Activated CD4-positive, alpha-beta T cell treated with anti-CD3 and anti-CD28 coated beads for 1 hour (primary cell): ENCODE measurements around the gene FAM3A.
"Not testable (repeated sequence)": the region's sequence is repeated elsewhere in the genome, so short reads cannot be mapped to it uniquely, and the experiment has no call there.

Source experiments
- DNase-seq: peaks from one replicate; pipeline ENCODE4 v3.0.0-alpha.2; 2020

Gene FAM3A, protein sequence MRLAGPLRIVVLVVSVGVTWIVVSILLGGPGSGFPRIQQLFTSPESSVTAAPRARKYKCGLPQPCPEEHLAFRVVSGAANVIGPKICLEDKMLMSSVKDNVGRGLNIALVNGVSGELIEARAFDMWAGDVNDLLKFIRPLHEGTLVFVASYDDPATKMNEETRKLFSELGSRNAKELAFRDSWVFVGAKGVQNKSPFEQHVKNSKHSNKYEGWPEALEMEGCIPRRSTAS

DNA sequence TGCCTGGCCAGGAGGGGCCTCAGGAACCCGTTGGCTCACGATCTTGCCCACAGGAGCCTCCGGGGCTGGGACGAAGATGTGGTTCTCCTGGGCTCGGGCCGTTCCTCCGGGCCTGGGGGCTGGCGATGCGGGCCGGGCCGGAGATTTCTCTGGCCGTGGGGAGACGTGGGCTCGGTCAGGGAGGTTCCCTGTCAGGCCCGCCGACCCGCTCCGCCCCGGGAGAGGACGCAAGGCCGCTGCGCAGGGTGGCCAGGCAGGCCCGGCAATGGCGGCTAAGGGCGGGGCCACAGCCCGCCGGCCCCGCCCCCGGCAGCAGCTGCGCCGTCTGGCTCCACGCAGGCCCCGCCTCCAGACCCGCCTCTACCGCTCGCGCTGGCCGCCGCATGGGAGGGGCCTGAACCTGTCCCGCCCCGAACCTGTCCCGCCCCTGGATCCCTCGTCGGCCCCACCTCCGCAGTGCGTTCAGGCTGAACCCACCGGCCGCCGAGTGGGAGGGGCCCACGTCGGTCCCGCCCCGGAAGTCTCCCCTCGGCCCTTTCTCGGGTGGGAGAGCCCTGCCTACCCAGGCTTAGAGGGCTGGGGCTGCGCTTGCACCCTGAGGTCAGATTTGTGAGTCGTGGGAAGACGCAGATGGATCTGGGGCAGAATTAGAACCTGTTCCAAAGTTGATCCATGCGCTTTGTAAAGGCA is at the start of gene FAM3A:
Gene FAM3A (minus strand): TSS at position 267 of the 690 bp plus-strand sequence. CDS start 460 bp downstream, outside the sequence.
- DNase-seq: peak; percentile 88

DNA sequence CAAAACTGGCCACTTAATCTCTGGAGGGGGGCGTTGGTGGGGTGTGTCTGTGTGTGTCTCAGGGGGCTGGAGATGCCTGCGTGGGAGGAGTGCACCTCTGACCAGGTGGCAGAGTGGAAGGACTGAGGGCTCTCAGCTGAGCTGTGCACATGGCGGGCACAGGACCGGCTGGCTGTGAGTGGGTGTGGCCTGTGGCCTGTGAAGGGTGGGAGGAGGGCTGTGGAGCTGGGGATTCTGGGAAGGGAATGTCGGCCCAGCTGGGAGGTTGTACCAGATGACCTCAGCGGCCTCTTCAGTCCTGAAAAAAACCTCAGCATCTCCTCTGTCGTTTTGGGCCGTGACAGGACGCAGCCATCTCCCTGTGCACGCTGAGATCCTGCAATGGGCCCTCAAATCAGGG is 46.3 kb upstream of the FAM3A start:
- not testable (repeated sequence) for DNase-seq

DNA sequence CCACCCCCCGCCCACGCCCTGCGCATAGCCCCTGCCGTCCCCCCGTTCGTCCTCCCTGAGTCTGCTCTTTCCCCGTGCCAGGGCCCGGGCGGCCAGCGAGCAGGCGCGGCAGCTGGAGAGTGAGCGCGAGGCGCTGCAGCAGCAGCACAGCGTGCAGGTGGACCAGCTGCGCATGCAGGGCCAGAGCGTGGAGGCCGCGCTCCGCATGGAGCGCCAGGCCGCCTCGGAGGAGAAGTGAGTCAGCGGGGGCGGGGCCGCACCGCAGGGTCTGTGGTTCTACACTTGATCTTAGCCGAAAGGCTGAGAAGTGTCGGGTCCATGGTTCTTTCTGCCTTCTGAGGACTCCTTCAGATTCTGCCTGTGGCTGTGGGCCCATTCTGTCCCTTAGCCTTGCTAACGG is 44.3 kb upstream of the FAM3A start:
- not testable (repeated sequence) for DNase-seq

DNA sequence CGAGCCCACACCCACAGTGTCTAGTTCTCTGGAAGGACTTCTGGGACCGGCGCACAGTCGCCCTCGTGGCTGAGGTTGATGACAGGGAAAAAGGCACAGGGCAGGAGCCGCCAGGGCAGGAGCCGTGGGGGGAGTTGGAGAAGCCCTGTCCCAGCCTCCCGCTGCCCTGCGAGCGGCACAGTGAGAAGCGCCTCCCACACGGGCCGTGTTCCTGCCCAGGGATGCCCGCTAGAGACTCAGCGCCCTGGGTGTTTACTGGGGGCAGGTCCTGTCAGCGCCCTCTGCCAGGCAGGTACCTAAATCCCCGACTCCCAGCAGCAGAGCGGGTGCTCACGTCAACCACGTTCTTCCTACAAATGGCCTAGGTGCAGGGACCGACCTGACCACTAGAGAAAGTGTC is 42.9 kb upstream of the FAM3A start:
- DNase-seq: not testable (repeated sequence)

DNA sequence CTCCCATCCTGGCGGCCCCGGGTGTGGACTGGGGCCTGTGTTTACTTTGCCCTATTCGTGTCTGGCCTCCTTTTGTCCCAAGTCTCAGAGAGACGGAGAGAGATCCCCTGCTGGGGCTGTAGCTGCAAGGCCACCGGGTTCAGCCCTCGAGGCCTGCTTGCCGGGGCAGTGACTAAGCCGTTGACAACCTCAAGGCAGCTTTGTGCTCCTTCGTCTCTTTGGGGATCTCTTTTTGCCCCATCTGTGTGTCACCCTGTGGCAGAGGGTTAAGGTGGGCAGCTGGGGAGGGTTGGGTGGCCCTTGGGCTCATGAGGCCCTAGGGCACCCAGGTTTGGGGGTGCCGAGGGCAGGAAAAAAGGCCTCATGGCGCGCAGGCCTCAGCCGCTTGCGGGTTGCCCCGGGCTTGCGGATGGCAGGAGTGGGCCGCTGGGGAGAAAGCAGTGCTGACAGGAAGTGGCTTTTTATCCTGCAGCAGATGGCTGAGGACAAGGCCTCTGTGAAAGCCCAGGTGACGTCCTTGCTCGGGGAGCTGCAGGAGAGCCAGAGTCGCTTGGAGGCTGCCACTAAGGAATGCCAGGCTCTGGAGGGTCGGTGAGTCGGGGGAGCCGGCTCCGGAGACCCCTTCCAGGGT is 42.1 kb upstream of the FAM3A start:
- not testable (repeated sequence) for DNase-seq

DNA sequence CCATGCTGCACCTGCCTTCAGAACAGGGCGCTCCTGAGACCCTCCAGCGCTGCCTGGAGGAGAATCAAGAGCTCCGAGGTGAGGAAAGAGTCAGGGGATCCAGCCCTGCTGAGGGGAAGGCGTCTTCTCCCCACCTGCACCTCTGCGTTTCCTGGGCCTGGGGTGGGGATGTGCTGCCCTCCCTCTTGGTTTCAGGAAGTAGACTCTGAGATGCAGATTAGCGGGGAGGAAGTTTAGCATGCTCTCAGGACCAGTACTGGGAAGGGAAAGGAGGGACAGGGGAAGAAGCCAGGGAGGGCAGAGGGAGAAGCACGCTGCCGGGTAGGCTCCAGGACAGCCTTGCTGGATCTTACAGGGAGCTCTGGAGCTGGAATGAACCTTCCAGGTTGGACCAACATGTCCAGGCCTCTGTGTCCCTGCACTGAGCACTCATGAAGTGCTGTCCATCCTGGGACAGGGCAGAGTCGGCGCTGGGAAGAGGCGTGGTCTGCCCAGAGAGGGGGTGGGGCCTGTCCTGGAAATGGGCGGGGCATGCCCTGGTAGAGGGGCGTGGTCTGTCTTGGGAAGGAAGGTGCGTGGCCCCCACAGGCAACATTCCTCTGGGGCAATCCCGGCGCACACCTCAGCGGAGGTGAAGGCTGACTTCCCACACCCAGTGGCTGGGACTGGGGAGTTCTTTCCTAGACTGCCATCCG is 36.2 kb upstream of the FAM3A start:
- not testable (repeated sequence) for DNase-seq

DNA sequence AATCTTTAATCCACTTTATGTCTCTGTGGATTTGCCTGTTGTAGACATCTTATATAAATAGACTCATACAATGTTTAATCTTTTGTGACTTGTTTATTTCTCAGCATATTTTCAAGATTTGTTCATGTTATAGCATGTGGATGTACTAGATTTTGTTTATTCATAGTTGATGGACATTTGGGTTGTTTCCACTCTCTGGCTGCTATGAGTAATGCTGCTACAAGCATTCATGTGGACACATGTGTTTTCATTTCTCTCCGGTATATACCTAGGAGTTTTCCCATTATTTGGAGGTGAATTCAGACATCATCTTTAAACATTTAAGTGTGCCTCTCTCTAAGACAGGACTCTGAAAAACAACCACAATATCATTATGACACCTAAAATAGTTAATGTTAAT is 33.7 kb upstream of the FAM3A start:
- DNase-seq: no peak

DNA sequence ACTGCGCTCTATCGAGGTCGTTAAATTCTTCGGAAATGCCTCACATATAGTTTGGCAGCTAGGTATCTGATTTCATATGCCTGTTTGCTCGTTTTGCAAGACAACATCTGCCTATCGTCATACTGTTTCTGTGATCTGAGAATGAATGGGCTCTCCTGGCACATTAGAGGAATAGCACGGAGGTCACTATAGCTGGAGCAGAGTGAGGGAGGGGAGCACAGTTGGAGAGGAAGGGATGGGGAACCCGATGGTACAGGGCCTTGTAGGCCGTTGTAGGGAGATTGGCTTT is 31.9 kb upstream of the FAM3A start:
- DNase-seq: no peak

DNA sequence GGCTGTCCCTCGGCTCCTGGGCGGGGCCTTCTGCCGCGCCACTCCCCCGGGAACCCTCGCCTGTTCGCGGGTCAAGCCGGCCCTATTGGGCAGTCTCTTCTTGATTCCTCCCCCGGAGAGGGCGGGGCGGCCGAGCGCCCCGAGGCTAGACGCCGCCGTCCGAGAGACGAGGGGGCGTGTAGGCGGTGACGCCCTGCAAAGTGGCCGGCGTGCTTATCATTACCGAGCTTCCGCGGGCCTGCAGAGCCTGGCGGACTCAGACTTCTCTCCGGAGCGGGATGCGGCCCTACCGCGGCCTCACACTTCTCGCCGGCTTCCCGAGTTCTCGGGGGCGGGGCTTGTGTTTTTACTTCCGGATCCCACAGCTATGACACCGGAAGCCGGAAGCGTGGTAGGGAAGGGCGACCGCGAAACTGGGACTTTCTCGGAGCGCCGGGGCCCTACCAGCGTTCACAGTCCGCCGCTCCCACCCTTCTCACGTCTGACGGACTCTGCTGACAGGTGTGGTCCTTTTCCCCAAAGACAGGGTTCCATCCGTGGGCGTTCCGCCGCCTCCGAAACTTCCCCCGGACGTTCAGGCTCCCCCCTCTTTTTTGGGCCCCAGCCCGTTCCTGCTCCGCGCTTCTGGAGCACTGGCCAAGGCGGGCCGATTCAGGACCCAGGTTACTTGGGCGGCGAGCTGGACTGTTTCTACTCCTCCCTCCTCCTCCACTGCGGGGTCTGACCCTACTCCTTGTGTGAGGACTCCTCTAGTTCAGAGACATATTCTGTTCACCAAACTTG is 31.4 kb upstream of the FAM3A start, which contains the start of gene IKBKG:
Gene IKBKG (plus strand): TSS at position 376 of the 783 bp plus-strand sequence. CDS start 4,383 bp downstream, outside the sequence.
- DNase-seq: peak; percentile 80

DNA sequence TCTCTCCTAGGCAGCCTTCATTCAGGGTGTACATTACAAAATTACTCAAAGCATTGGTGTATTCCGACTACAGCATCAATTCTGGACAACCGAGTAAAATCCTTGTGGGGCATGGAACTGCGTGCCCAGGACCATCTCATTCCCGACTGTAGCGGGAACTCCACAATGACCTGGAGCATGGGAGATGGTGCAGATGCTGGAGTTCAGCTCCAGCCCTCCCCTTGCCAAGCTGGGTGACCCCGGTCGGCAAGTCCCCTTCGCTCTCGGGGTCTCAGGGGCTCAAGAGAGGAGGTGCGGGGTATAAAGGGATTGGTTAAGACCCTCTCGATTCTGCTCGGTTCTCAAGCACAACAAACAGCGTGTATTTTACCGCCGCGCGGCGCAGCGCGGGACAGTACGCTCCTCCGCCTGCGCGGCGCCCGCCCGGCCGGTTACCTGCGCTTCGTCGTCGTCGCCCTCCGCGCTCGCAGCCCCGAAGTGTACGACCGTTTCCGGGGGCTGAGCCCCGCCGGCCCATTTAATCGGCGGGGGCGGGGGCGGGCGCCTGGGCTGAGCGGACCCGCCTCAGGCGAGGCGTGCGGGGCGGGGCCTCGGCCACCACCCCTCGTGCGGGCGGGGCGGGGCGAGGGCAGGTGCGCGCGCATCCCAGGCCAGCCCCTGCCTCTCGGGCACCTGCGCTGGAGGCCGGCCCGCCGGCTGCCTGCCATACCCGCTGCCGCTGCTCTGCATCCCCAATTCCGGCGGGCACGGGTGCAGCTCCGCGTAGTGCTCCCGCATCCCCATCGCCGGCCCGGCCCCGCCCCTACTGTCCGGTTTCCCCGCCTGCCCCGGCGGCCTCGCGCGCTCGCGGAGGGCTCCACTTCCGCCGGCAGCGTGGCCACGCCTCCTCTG is 30.6 kb upstream of the FAM3A start, which contains the start of gene G6PD:
Gene G6PD (minus strand): TSS at position 493 of the 891 bp plus-strand sequence. CDS start 691 bp downstream, outside the sequence.
- DNase-seq: peak; percentile 73

DNA sequence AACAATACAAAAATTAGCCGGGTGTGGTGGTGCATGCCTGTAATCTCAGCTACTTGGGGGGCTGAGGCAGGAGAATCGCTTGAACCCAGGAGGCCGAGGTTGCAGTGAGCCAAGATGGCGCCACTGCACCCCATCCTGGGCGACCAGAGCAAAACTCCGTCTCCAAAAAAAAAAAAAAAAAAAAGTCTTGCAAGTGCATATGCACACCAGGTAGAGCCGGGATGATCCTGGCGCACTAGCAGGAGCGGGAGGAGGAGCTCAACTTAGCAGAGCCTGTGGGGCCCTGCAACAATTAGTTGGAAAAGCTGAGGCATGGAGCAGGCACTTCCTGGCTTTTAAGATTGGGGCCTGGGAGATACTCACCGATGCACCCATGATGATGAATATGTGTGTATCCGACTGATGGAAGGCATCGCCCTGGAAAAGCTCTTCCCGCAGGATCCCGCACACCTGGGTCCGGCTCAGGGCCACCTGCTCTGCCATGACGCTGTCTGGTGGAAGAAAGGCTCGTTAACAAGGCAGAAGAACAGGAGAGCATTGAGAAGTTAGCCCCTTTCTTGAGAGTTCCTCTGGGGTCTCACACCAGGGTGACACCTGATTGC is 29.7 kb upstream of the FAM3A start:
- no peak for DNase-seq

DNA sequence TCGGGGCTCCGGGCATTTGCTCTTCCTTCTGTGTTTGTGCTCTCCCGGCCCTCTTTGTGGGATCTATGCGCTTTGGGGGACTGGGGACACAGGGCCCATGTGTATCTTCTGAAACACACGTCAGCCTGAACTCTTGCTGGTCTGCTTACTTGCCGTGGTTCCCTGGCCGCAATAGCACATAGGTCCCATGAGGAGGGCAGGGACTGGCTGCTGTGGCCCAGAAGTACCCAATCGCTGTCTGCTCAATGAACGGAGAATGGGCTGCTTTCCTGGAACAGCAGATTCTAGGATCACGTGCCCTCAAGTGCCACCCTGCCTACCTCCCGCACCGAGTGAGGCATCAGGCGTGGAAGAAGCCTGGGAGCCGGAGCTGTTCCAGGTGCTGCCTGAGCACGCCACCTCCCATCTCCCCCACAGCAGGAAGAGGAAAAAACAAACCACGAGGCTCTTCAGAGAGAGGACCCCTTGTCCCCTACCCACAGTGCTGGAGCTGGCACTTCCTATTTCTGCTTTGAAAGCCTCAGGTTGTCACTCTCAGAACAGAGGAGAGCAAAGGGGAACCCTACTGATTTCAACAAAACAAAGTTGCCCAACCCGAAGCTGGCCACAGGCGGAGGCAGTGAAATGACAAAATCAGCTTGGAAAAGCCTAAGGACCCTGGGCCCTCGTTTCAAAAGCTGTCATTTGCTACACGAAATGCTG is 26.8 kb upstream of the FAM3A start:
- DNase-seq: no peak

DNA sequence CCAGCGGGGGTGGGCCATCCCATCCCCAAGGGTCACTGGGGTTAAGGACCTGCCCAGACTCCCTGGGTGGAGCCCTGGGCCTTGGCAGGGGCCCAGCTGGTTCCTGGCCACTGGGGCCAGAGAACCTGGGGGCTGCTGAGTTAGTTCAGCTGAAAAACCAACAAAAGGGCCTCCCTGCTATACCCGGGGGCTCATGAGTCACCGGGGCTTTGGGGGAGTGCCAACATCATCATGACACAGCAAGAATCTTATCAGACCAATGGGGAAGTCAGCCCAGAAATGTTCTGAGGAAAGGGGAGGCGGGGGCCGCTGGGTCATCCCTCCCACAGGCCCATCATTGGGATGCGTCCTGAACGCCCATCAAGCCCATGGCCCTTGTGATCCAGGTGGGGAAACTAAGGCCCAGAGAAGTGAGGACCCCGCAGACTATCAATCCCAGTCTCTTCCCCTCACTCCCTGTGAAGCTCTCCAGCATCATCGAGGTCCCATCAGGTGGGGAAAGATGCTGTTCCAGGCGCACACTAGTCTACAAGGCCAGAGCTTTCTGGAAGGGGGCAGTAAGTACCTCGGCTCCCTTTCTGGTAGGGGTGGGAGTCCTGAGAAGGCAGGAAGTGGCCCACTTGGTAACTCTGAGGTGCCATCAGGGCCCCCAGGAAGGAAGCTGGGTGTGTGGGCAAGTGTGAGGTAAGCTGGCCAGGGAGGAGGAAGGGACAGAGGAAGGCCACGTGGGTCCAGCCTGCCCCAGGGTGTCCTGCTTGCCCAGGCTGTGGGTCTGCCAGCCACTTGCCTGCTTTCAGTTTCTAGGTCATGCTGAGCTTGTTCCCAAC is 26.1 kb upstream of the FAM3A start:
- no peak for DNase-seq

DNA sequence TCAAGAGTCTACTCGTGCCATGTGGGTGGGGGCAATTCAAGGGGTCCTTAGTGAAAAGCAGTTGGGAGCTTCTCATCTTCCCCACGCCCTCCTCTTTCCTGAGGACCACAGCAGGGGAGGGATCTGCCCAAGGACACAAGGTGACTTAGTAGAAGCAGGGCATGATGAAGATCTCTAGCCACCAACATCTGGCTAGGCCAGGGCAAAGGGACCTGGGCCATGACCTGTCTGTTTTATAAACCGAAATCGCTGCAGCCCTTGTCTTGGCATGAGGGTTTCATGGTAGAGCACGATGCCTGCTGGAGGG is 25.5 kb upstream of the FAM3A start:
- no peak for DNase-seq

DNA sequence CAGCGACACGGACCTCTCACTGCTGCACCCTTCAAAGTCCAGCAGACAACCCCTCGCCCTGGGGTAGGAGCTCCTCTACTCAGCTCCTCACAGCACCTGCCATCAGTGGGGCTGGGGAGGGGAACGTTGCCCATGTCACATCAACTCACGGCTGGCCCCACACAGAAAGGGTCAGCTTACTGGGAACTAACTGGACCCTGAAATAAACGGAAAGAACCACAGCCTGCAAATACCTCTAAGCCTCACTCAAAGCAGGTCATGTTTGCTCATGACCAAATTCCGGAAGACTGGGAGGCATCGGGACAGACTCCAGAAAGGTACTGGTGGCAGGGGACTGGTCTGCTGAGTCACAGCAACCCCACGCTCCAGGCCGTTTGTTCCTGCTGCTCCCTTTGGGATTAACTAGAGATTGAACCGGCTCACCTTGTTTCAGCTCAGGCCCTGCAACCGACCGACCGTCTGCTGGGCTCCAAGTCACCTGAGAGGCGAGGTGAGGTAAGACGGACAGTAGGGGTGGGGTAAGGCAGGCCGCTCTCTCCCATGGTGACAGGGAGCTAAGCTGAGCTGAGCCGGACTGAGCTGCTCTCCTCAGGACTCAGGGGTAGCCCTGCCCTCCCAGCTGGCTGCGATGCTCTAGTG is 25.0 kb upstream of the FAM3A start:
- DNase-seq: no peak

DNA sequence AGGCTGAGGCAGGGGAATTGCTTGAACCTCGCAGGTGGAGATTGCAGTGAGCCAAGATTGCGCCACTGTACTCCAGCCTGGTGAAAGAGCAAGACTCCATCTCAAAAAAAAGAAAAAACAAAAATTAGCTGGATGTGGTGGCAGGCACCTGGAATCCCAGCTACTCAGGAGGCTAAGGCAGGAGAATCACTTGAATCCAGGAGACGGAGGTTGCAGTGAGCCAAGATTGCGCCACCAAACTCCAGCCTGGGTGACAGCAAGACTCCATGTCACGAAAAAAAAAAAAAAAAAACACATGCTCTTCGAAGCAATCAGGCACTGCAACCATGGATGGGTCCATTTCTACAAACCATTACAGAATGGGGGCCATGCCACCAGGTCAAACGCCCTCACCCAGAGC is 24.3 kb upstream of the FAM3A start:
- DNase-seq: not testable (repeated sequence)

DNA sequence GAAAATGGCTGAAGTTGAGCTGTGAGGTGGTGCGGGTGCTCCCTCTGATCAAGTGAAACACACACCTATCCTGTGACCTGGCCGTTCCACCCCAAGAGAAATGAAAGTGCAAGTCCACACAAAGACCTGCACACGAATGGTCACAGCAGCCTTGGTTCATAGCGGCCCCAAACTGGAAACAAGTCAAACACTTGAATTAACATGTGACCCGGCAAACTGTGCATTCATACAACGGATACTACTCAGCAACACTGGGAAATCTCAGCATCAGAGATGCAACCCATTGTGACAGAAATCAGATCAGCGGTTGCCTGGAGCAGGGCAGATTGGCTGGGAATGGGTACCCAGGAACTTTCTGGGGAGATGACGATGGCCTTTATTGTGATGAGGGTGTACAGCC is 23.0 kb upstream of the FAM3A start:
- no peak for DNase-seq

DNA sequence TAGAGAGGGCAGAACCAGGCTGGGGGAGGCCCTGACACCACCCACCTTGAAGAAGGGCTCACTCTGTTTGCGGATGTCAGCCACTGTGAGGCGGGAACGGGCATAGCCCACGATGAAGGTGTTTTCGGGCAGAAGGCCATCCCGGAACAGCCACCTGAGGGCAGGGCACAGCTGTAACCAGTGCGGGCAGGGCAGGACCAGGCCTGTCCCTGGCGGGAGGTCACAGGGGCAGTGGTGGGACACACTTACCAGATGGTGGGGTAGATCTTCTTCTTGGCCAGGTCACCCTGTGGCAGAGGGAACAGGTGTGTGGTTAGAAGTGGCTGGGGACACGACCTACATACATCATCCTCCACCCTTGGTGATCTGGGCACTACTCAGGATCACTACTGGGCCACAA is 19.9 kb upstream of the FAM3A start:
- DNase-seq: no peak
